ENCODE data around the gene PRSS33. TPM values are rescaled to one million over a fixed set of nuclear protein-coding genes. Genes with fewer than 3 reads are reported as not detected.
A peak's percentile ranks its signal among the peaks of the same experiment; 100 is the strongest.

PRSS33 gene
- total RNA-seq, 1 experiment from 2014 or later = not detected

GRCh38 chr16:2767891-2768290 lies 19.5 kb downstream of the PRSS33 start:
- H3K18ac ChIP-seq (ENCODE audit: insufficient read length, low read depth, low read length) = no peak overlapping the region
- no peak overlapping the region for H2AFZ ChIP-seq (ENCODE audit: low read length)
- Mint-ChIP-seq H3K27me3 (ENCODE audit: low read depth) (peaks cover 4% of the 10 kb centered on the region), H3K4me3 (peak overlapping the region in 1 of 2 experiments; percentile 27; a peak in 2 of 5 replicates), H3K36me3 (ENCODE audit: insufficient read depth in 1 of 3, low read depth in 3 of 3) (peaks cover 85 to 100% (median 99%) of the 10 kb centered on the region in 3 experiments), H3K4me1 (peaks cover 6 to 33% of the 10 kb centered on the region in 2 experiments; a peak in 3 of 4 replicates), H3K27ac (peak overlapping the region; percentile 14 to 95 (median 74); a peak in 6 of 7 replicates), H3K9me3 (peaks cover 14 to 27% of the 10 kb centered on the region in 2 experiments)
- no peak overlapping the region for H2BK12ac ChIP-seq (ENCODE audit: insufficient read length, low read depth, low read length)
- no peaks in the 10 kb centered on the region for H3K4me1 ChIP-seq (ENCODE audit: insufficient read depth, low read length)
- DNase-seq = no peak
- H3K27ac ChIP-seq (ENCODE audit: insufficient read length, low read depth, low read length) = no peak overlapping the region
- H2BK20ac ChIP-seq (ENCODE audit: low read depth, low read length, poor library complexity, severe bottlenecking) = no peak overlapping the region
- H3K79me2 ChIP-seq (ENCODE audit: insufficient read depth, low read length) = peaks cover 2% of the 10 kb centered on the region; the same call in 1 of the 2 replicates
- H3K56ac ChIP-seq (ENCODE audit: insufficient read length, low read depth, low read length) = no peak overlapping the region
- no peak overlapping the region for H3T11ph ChIP-seq (ENCODE audit: low read length)
- WGBS (ENCODE audit: extremely low coverage, insufficient read length, low lambda C conversion rate) = no CpG with 5 or more reads among the region's 14 CpGs
- H3K23ac ChIP-seq (ENCODE audit: insufficient read length, low read depth, low read length) = no peak overlapping the region
- H2BK120ac ChIP-seq (ENCODE audit: low read depth, low read length, poor library complexity, severe bottlenecking) = no peak overlapping the region
- H2BK5ac ChIP-seq (ENCODE audit: insufficient read length, low read length) = no peak overlapping the region
- H3K14ac ChIP-seq (ENCODE audit: insufficient read depth, low read length) = no peak overlapping the region
- no peak overlapping the region for H2BK15ac ChIP-seq (ENCODE audit: low read depth, low read length)
- no peak overlapping the region for H3K4me2 ChIP-seq (ENCODE audit: insufficient read depth, insufficient read length, low read length)
- no peak for TF ChIP-seq CTCF (conservative IDR thresholded peaks at IDR 0.05)
- no peak overlapping the region for H2AK5ac ChIP-seq (ENCODE audit: insufficient read length, low read length)
- no peaks in the 10 kb centered on the region for H3K27me3 ChIP-seq (ENCODE audit: insufficient read depth, low read length)
- H4K8ac ChIP-seq (replicated peaks; ENCODE audit: insufficient read length, low read depth, low read length) = no peak overlapping the region
- no peaks in the 10 kb centered on the region for H3K23me2 ChIP-seq (ENCODE audit: insufficient read length, low read depth, low read length, poor library complexity, severe bottlenecking)
- peaks cover 20% of the 10 kb centered on the region for H3K79me1 ChIP-seq (ENCODE audit: insufficient read depth, low read depth, low read length, poor library complexity, severe bottlenecking)
- no peaks in the 10 kb centered on the region for H4K20me1 ChIP-seq (ENCODE audit: control insufficient read depth, insufficient read depth, insufficient read length)
- H3K4ac ChIP-seq (ENCODE audit: low read depth, low read length) = no peak overlapping the region
- H3K9me3 ChIP-seq (ENCODE audit: control insufficient read depth, low read depth, low read length) = no peaks in the 10 kb centered on the region
- no peak overlapping the region for H3K9ac ChIP-seq (ENCODE audit: extremely low read depth, insufficient read length, low read length)
- H4K5ac ChIP-seq (ENCODE audit: insufficient read length, low read depth, low read length) = no peak overlapping the region
- H4K91ac ChIP-seq (ENCODE audit: insufficient read length, low read depth, low read length) = no peak overlapping the region
